HG03457 (cell line): ENCODE data around the gene OSBPL10.
A peak's percentile ranks its signal among the peaks of the same experiment; 100 is the strongest.

Experiments used
- ATAC-seq: cut with Tn5 transposase; IDR thresholded peaks from one replicate; pipeline ENCODE4 v1.9.1; 2021; ENCODE audit warnings: moderate number of reproducible peaks; ENCODE audit not compliant: unreplicated experiment

The OSBPL10 gene

GRCh38 chr3:31926543-31926942 is 54.5 kb downstream of the OSBPL10 start:
- ATAC-seq = no peak

- no peak for ATAC-seq
Observed at GRCh38 chr3:31925271-31925630, 55.8 kb downstream of the OSBPL10 start.

DNA sequence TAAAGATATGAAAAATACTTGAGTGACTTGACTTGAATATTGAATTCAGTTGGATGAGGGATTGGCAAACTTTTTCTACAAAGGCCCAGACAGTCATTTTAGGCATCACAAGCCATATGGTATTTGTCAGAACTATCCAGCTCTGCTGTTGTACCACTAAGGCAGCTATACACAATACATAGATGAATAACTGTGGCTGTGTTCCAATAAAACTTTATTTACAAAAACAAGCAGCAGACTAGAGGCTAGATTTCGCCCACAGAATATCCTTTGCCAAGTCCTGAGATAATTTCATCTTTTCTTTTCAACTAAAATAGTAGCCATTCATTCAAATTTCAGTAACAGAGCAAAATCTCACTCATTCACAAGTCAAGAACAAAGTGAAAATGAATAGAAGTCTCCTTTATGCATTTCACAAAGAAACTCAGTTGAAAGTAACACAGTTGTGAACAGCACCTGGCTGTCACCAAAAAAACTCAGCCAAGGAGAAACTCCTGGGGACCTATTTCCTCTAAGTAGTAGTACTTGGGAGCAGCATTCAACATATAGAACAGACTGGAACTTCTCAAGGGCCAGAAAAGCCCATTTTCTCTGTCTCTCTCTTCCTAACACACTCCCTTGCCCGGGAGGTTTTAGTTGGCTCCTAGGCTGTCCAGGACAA is 56.3 kb downstream of the OSBPL10 start:
- ATAC-seq = no peak

- ATAC-seq = no peak
Observed at GRCh38 chr3:31922962-31923361, 58.1 kb downstream of the OSBPL10 start.

DNA sequence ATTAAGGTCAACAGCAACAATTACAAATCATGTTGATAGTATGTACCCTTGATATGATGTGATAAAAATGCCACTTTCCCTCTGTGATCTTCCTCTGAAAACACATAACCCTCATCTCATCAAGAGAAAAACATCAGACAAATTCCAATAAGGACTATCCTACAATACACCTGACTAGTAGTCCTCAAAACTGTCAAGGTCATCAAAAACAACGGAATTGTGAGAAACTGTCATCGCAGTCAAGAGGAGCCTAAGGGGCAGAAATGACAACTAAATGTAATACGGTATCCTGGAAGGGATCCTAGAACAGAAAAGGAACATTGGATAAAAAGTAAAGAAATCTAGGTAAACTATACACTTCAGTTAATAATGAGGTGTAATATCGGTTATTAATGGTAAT is 59.2 kb downstream of the OSBPL10 start:
- ATAC-seq = no peak

DNA sequence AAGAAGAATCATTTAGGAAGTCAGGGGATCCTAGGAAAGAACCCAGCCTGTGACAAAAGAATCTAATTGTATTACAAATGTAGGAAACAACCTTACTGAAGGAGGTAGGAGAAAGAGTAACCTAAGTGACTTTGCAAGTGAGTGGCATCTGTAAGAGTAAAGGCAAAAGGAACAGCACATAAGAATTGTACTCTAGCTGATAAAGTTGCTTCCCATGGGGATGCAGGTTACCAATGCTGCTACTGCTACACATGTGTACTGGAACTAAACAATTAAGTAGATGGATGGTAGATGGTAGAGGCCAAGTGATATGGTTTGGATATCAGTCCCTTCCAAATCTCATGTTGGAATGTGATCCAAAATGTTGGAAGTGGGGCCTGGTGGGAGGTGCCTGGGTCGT is 60.8 kb downstream of the OSBPL10 start:
- ATAC-seq = no peak

GRCh38 chr3:31919528-31919927 is 61.5 kb downstream of the OSBPL10 start:
- ATAC-seq = no peak

DNA sequence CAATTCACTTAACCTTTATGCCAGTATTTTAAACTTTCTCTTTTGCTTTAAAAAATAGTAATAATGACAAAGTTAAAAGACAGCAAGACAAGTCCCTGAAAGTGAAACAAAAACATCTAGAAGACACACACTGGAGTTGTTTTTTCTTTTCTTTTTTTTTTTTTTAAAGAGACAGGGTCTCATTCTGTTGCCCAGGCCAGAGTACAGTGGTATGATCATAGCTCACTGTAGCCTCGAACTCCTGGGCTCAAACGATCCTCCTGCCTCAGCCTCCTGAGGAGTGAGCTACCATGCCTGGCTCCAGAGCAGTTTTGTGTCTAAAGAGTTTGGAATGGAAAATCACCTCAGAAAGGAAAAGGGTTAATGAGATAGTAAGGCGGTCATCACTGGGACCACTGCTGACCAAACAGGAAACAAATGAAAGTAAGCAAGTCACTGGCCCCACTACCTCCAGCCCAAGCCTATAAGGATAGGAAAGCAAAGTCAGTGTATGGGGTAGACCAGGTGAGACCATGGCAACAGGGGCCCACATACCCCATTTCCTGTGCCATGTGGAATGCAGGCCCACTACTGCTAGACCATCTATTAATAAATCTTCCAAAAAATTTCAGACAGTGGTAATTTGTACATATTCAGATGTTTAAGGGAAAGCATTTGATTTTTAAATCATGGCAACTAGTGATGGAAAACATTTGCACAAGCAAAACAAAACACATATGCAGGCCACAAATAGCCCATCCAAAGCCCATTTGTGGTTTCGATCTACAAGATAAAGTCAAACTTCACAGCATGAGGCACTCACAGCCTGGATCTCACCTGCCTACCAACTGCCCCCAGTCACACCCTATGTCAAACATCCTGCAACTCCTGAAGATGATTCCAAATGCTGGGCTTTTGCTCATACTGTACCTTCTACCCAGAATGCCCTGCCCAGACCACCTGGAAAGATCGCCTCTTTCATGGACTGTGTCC is 62.6 kb downstream of the OSBPL10 start:
- peak; percentile 65 for ATAC-seq

DNA sequence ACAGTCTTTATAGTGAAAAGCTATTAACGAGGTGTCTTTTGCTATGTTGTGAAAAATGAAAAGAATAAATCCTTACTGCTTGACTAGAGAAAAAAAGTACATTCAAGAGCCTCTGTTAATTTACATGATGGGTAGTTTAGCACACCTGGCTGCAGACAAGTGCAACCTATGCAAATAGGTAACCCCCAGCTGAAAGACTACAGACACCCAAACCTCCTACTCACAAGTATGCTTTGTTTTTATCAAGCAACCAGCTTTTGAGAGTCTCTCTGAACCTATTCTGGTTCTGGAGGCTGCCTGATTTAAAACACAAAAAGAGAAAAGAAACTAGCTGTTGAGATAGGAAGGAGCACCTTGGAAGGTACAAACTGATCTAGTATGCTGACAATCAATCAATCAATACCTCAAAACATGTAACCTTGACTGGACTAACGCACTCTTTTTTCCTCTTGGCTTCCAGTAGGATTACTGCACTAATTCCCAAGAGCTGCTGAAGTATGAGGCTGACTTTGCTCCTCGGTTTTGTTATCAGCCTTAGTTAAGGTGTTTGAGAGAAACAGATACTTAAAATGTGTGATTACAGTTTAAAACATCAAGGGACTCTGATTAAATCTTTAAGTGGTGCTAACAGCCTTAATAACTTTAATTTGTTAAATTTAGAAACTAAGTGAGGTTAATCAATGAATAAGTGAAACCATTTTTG is 63.6 kb downstream of the OSBPL10 start:
- no peak for ATAC-seq

DNA sequence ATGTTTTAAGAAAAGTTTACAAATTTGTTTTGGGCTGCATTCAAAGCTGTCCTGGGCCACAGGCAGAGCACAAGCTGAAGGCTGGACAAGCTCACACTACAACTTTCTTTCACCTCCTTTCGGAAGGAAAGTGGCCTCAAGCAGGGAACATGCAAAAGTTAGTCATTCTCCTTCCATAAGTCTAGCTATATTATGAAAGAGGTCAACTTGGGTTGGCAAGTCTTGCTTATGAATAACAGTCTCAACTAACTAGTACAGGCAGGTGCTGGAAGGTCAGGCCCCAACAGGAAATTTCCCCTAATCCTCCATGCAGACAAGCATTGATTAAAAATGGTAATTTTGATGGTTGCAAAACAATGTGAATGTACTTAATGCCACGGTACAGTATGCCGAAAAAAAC is 69.4 kb downstream of the OSBPL10 start:
- no peak for ATAC-seq

DNA sequence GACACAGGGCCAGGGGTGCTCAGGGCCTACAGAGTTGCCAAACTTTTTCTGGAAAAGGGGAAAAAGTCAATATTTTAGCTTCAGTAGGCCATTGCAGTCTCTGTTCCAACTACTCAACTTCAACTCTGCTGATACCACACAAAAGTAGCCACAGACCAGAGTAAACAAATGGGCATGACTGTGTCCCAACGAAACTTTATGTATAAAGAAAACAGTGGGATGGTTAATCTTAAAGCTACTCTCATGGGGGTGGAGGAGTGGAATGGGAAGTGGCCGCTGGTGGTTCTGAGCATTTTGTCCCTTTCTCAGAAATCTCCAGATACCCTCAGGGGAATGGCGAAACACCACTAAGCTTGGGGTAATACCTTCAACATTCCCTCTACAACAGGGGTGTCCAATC is 69.9 kb downstream of the OSBPL10 start:
- ATAC-seq = no peak

GRCh38 chr3:31909455-31909854 is 71.6 kb downstream of the OSBPL10 start:
- ATAC-seq = no peak

DNA sequence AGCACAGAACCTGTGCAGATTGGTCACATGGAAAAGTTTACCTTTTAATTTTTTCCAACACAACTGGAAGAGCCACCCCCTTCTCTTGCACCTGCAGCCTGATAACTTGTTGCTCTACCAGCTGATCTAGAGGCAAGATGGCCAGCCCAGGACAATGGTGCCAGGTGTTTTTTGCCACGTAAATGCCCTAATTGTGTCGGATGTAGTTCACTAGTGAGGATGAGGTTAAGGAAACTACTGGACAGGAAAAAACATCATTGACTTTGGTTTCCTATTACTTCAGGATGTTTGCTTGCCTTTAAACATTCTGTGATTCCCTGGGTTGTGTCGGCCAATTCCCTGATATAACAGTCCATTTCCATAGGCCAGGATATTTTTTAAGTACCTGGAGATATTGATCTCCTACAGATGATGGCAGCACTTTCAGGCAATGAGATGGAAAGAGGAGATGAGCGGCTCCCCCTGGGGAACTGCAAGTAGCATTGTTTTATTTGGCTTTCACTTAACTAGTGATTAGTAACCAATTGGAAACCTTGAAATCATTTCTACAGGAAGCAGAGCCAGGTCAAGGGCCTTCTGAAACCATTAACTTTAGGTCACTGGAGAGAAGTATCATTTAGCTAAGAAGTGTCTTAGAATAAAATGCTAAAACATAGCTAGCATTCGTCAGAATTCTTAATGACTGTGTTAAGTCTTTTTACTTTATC is 72.5 kb downstream of the OSBPL10 start:
- peak; percentile 92 for ATAC-seq

GRCh38 chr3:31906182-31906581 is 74.9 kb downstream of the OSBPL10 start:
- no peak for ATAC-seq

- ATAC-seq = no peak
Observed at GRCh38 chr3:31903686-31904431, 77.2 kb downstream of the OSBPL10 start.

- no peak for ATAC-seq
Observed at GRCh38 chr3:31900583-31900982, 80.5 kb downstream of the OSBPL10 start.

DNA sequence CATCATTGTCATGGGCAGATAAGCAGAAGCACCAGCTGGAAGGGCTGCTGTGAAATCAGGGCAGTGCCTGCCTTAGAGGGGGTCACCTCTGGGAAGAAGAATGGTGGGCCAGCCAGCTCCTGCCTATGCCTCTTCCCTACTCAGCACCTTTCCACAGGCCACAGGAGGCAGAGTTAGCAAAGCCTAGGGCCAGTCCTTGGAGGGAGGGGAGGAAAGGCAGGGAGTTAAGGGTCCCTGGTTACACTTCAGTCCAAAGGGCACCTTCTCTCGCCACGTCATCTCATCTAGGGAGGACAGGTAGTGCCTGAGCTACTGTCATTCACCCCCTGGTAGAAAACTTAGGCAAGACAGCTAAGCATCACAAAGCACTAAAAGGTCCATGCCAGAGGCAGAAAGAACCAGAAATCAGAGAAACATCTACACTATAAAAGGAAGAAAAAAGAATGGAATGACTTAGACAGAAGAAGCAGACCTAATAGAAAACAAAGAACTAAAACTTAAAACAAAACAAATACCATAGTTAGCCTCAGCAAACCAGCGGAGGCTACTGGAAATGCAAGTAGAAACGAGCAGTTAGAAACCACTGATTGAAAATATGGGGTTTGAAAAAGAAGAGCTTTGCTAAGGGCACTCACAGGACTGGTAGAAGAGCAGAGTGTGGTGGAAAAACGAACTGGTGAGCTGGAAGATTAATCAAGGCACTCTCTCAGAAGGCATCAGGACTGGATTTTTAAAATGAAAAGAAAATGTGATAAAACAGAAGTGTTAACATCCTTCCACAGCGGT is 84.2 kb downstream of the OSBPL10 start:
- no peak for ATAC-seq

GRCh38 chr3:31896026-31896425 is 85.0 kb downstream of the OSBPL10 start:
- ATAC-seq = no peak

DNA sequence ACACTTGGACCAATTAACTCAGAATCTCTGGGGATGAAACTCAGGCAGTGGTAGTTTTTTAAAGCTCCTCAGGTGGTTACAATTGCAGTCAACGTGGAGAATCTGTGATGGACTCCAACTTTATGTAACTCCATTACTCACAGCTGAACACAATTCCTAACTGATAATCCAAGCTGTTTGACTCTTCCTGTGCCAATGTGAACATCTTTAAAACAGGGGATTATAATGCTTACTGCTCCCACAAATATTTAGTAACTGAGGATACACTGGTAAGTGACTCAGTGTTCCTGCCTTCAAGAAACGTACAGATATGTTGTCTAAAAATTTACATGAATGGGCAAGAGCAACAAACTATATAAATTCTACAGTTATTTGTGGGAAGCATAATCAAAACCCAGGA is 85.6 kb downstream of the OSBPL10 start:
- no peak for ATAC-seq
